Testis (tissue), 3 donors: Measurements from ENCODE around the gene BPIFA3. TPM values are rescaled to one million over a fixed set of nuclear protein-coding genes. Genes with fewer than 3 reads are reported as not detected.

Experiments
- DNase-seq: peaks from one replicate; pipeline ENCODE4 v3.0.0-alpha.2; 2019
- H3K27ac ChIP-seq, 2 donors: fragments of 200-600 bp; sonication (generic); one replicate each; pipeline ENCODE4 v1.5.1; 2019
- H3K27me3 ChIP-seq: fragments of 200-600 bp; sonication (generic); one replicate; pipeline ENCODE4 v1.5.1; 2019
- H3K36me3 ChIP-seq: fragments of 200-600 bp; sonication (generic); one replicate; pipeline ENCODE4 v1.5.1; 2017; ENCODE audit warnings: low read depth; ENCODE audit errors: missing control alignments
- H3K4me1 ChIP-seq: fragments of 200-600 bp; sonication (generic); one replicate; pipeline ENCODE4 v1.5.1; 2019
- H3K4me3 ChIP-seq, 2 donors: fragments of 200-600 bp; sonication (generic); one replicate each; pipeline ENCODE4 v1.5.1; 2017 to 2019
- H3K9me3 ChIP-seq: fragments of 200-600 bp; sonication (generic); one replicate; pipeline ENCODE4 v1.5.1; 2017
- CTCF ChIP-seq, 3 experiments: fragments of 450-650 bp in 2 of 3; fragments of 200-600 bp in 1 of 3; sonication (generic) in 1 of 3; IDR thresholded peaks; one replicate each; pipeline ENCODE4 v1.5.1; 2016 to 2019; ENCODE audit warnings: antibody characterized with exemption in 3 of 3, mild to moderate bottlenecking in 2 of 3, moderate library complexity in 1 of 3
- POLR2A ChIP-seq: fragments of 450-650 bp; IDR thresholded peaks from one replicate; pipeline ENCODE4 v1.6.1; 2017; ENCODE audit warnings: antibody characterized with exemption, mild to moderate bottlenecking, moderate library complexity
- WGBS, 2 donors: methylation state at CpG; one replicate each; pipeline ENCODE4 v1.1.5; 2018; 5-methylcytosine and 5-hydroxymethylcytosine counted together
- intact Hi-C: fragments of 100-400 bp; cut with DNase I; formaldehyde crosslinking; loops from one replicate; pipeline ENCODE4 v1.15.1; 2023; ENCODE audit warnings: low total_unique reads
- polyA plus RNA-seq: library from polyadenylated mRNA; stranded (reverse); fragments of 350-450 nt; fragmentation: Illumina TruSeq; extraction: RNeasy Lipid Tissue Mini Kit (QIAGEN cat#74804); gene quantifications from one replicate; pipeline ENCODE4 v1.2.3, GENCODE V29; 2014; ENCODE audit warnings: low read depth, low replicate concordance; ENCODE audit not compliant: insufficient read depth
- total RNA-seq, 2 donors: library from RNA; depleted of rRNA; stranded (reverse); fragments of >200 nt; gene quantifications; one replicate each; pipeline ENCODE4 v1.2.3, GENCODE V29; 2016

Gene BPIFA3
- total and polyA plus RNA-seq, 3 donors from 2014 or later: 30.7 to 147 (median 106) TPM

DNA sequence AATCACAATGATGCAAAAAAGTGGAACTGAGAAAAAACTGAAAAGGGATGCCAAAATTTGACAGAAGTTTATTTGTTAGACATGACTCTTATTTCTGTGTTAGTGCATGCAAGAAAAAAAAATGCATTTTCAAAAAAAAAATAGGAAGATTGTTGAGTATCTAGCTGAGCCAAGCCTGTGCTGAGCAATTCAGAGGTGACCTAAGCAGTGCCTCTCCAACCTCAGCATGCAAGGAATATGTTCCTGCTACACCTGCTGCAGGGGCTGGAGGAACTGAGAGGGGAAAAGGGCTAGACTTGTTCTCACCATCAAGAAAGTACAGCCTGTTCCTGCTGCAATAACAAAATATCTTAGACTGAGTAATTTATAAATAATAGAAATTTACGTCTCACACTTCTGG lies 25.2 kb upstream of the BPIFA3 start:
- intact Hi-C loops: no loop called here
- 76 to 87% methylated on average over 1 of the region's 1 CpG for WGBS, 2 donors
- H3K9me3 ChIP-seq: no peaks in the 10 kb centered on the region

DNA sequence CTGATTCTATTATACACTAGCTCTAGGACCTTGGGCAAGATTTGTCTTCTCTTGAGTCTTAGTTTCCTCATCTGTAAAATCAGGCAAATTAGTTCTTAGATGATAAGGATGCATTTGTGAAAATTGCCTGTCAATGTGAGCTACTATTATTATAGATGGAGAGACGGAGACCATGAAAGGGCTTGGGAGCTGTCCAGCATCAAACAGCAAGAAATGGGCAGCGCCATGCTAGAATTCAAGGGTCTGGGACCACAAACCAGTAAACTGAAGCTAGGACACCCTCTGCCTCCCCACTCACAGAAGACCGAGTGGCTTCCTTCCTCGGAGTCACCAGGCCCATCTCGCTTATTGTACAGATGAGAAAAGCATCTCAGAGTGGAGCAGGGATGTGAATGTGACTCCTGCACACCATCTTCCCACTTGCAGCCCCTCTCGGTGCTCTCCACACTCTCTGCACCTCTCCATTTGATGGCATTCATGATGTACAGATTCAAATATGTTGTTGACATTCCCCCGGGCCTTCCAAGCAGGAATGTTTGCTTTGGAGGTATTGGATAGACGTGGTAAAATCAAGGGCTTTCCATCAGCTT lies 24.1 kb upstream of the BPIFA3 start:
- H3K4me1 ChIP-seq: no peaks in the 10 kb centered on the region
- no peaks in the 10 kb centered on the region for H3K9me3 ChIP-seq
- intact Hi-C loops: no loop called here
- no peaks in the 10 kb centered on the region for H3K27me3 ChIP-seq
- TF ChIP-seq CTCF (IDR thresholded peaks at IDR 0.05) (no peak), POLR2A (no peak)
- WGBS, 2 donors: 71 to 75% methylated on average over 8 of the region's 8 CpGs
- no peak overlapping the region for H3K4me3 ChIP-seq
- DNase-seq: no peak
- H3K36me3 ChIP-seq: no peaks in the 10 kb centered on the region
- H3K27ac ChIP-seq: no peak overlapping the region

More for the DNA sequence above, 25.2 kb upstream of the BPIFA3 start:
- H3K4me1 ChIP-seq: no peaks in the 10 kb centered on the region
- H3K27me3 ChIP-seq: no peaks in the 10 kb centered on the region
- DNase-seq: no peak
- TF ChIP-seq POLR2A (no peak), CTCF (IDR thresholded peaks at IDR 0.05) (no peak)
- no peaks in the 10 kb centered on the region for H3K36me3 ChIP-seq
- H3K27ac ChIP-seq: no peak overlapping the region
- H3K4me3 ChIP-seq: no peak overlapping the region

DNA sequence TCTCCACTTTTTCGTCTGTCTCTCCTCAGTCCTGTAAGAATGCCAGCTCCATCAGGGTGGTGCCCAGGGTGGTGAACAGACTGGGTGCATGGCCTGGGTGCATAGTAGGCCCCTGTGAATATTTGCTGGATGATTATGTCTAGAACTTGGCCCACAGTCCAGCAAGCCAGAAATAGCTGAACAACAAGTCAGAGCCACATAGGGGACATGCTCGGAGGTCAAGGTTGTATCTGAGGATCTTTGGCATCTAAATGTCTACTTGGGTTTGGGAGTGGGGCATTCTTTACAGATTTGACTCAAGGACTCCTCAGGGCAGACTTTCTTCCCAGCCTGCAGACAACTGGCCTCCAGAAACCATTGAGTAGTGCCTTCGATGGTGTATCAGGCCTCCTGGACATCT lies 18.1 kb upstream of the BPIFA3 start:
- no peak for DNase-seq

GRCh38 chr20:33202451-33202850 lies 14.7 kb upstream of the BPIFA3 start:
- H3K4me1 ChIP-seq: no peaks in the 10 kb centered on the region
- no peak overlapping the region for H3K4me3 ChIP-seq
- TF ChIP-seq CTCF (IDR thresholded peaks at IDR 0.05) (no peak), POLR2A (no peak)
- H3K36me3 ChIP-seq: no peaks in the 10 kb centered on the region
- no peaks in the 10 kb centered on the region for H3K9me3 ChIP-seq
- intact Hi-C loops: no loop called here
- DNase-seq: no peak
- H3K27me3 ChIP-seq: no peaks in the 10 kb centered on the region
- 57 to 66% methylated on average over 4 of the region's 4 CpGs for WGBS, 2 donors
- H3K27ac ChIP-seq: no peak overlapping the region

More for the DNA sequence above, 18.1 kb upstream of the BPIFA3 start:
- TF ChIP-seq POLR2A: no peak
- no peak for TF ChIP-seq CTCF (IDR thresholded peaks at IDR 0.05)
- 75 to 82% methylated on average over 2 to 3 of the region's 3 CpGs for WGBS, 2 donors
- Histone ChIP-seq H3K4me3 (no peak overlapping the region), H3K27me3 (no peaks in the 10 kb centered on the region), H3K27ac (no peak overlapping the region), H3K36me3 (no peaks in the 10 kb centered on the region), H3K9me3 (no peaks in the 10 kb centered on the region), H3K4me1 (no peaks in the 10 kb centered on the region)
- intact Hi-C loops: no loop called here

- no peaks in the 10 kb centered on the region for H3K27me3 ChIP-seq
- H3K9me3 ChIP-seq: no peaks in the 10 kb centered on the region
- 88 to 93% methylated on average over 3 of the region's 3 CpGs for WGBS, 2 donors
- no peak overlapping the region for H3K4me3 ChIP-seq
- no peak for TF ChIP-seq CTCF (IDR thresholded peaks at IDR 0.05)
- TF ChIP-seq POLR2A: no peak
- H3K27ac ChIP-seq: no peak overlapping the region
- H3K36me3 ChIP-seq: no peaks in the 10 kb centered on the region
- intact Hi-C loops: no loop called here
- DNase-seq: no peak
- no peaks in the 10 kb centered on the region for H3K4me1 ChIP-seq
These were observed 13.7 kb upstream of the BPIFA3 start for GRCh38 chr20:33203444-33203843.
